KMS-11 (cell line): ENCODE results near the gene SELENOW.
"Not testable (repeated sequence)": the region's sequence is repeated elsewhere in the genome, so short reads cannot be mapped to it uniquely, and the experiment has no call there.

Experiments
- H2AFZ ChIP-seq: fragments of 200-600 bp; sonication (generic); 2 replicates; pipeline ENCODE4 v1.6.1; 2016; ENCODE audit warnings: antibody characterized with exemption, mixed run types, low read depth
- H3K27ac ChIP-seq: fragments of 200-600 bp; sonication (generic); 2 replicates; pipeline ENCODE4 v1.6.1; 2016; ENCODE audit warnings: mild to moderate bottlenecking, mixed run types
- H3K27me3 ChIP-seq: fragments of 200-600 bp; sonication (generic); 2 replicates; pipeline ENCODE4 v1.6.1; 2017; ENCODE audit warnings: mild to moderate bottlenecking, low read depth, mixed run types, moderate library complexity; ENCODE audit not compliant: insufficient read depth
- H3K36me3 ChIP-seq: fragments of 200-600 bp; sonication (generic); 2 replicates; pipeline ENCODE4 v1.6.1; 2017; ENCODE audit warnings: mild to moderate bottlenecking, mixed run types; ENCODE audit not compliant: insufficient read depth
- H3K4me1 ChIP-seq: fragments of 200-600 bp; sonication (generic); 2 replicates; pipeline ENCODE4 v1.6.1; 2016; ENCODE audit warnings: mild to moderate bottlenecking, low read depth, mixed run types; ENCODE audit not compliant: poor library complexity, severe bottlenecking
- H3K4me2 ChIP-seq: fragments of 200-600 bp; sonication (generic); 2 replicates; pipeline ENCODE4 v1.7.0; 2016; ENCODE audit warnings: mild to moderate bottlenecking, mixed run types
- H3K4me3 ChIP-seq: fragments of 200-600 bp; sonication (generic); IDR thresholded peaks from 2 replicates; pipeline ENCODE4 v1.6.1; 2017; ENCODE audit warnings: low read depth, low read length, mixed read lengths; ENCODE audit not compliant: insufficient read depth
- H3K79me2 ChIP-seq: fragments of 200-600 bp; sonication (generic); 2 replicates; pipeline ENCODE4 v1.6.1; 2016; ENCODE audit warnings: low read depth, mixed run types; ENCODE audit not compliant: insufficient read depth
- H3K9ac ChIP-seq: fragments of 200-600 bp; sonication (generic); 2 replicates; pipeline ENCODE4 v1.6.1; 2016; ENCODE audit warnings: mild to moderate bottlenecking, mixed run types
- H4K20me1 ChIP-seq: fragments of 200-600 bp; sonication (generic); 2 replicates; pipeline ENCODE4 v1.6.1; 2016; ENCODE audit warnings: mild to moderate bottlenecking, mixed run types; ENCODE audit not compliant: insufficient read depth
- TF ChIP-seq, protein P1 (sequence below): fragments of 200-600 bp; sonication (generic); conservative IDR thresholded peaks from 2 replicates; pipeline ENCODE4 v1.6.1; 2017; ENCODE audit warnings: low read depth, mild to moderate bottlenecking, antibody characterized with exemption, low read length, moderate library complexity, mixed read lengths

Gene SELENOW

DNA sequence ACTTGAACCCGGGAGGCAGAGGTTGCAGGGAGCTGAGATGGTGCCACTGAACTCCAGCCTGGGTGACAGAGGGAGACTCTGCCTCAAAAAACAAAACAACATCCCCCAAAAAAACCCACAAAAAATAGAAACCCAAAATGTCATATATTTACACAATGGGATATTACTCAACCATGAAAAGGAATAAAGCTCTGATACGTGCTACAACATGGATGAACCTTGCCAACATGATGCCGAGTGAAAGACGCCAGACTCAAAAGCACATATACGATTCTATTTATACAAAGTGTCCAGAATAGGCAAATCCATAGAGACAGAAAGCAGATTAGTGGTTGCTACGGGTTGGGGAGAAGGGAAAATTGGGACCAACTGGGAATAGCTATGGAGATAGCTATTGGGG lies 27.9 kb downstream of the SELENOW start:
- H3K9ac ChIP-seq: no peak overlapping the region
- H2AFZ ChIP-seq: no peak overlapping the region
- H3K36me3 ChIP-seq: no peaks in the 10 kb centered on the region
- H3K27me3 ChIP-seq: peaks cover 10% of the 10 kb centered on the region; the same call in 1 of the 2 replicates
- no peaks in the 10 kb centered on the region for H4K20me1 ChIP-seq
- no peaks in the 10 kb centered on the region for H3K79me2 ChIP-seq
- H3K27ac ChIP-seq: no peak overlapping the region
- no peaks in the 10 kb centered on the region for H3K4me1 ChIP-seq
- H3K4me2 ChIP-seq: no peak overlapping the region
- TF ChIP-seq, protein P1, sequence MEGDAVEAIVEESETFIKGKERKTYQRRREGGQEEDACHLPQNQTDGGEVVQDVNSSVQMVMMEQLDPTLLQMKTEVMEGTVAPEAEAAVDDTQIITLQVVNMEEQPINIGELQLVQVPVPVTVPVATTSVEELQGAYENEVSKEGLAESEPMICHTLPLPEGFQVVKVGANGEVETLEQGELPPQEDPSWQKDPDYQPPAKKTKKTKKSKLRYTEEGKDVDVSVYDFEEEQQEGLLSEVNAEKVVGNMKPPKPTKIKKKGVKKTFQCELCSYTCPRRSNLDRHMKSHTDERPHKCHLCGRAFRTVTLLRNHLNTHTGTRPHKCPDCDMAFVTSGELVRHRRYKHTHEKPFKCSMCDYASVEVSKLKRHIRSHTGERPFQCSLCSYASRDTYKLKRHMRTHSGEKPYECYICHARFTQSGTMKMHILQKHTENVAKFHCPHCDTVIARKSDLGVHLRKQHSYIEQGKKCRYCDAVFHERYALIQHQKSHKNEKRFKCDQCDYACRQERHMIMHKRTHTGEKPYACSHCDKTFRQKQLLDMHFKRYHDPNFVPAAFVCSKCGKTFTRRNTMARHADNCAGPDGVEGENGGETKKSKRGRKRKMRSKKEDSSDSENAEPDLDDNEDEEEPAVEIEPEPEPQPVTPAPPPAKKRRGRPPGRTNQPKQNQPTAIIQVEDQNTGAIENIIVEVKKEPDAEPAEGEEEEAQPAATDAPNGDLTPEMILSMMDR: no peak
- no peak overlapping the region for H3K4me3 ChIP-seq

- Histone ChIP-seq H3K27ac (no peak overlapping the region), H3K4me3 (no peak overlapping the region), H3K9ac (no peak overlapping the region), H3K4me2 (no peak overlapping the region), H3K4me1 (no peaks in the 10 kb centered on the region), H4K20me1 (no peaks in the 10 kb centered on the region), H3K27me3 (peaks cover 46% of the 10 kb centered on the region), H3K79me2 (no peaks in the 10 kb centered on the region), H3K36me3 (no peaks in the 10 kb centered on the region), H2AFZ (no peak overlapping the region)
- TF ChIP-seq, protein P1: peak; percentile 62; the same call in 1 of the 2 replicates
Measured at GRCh38 chr19:47813304-47813994, 34.9 kb downstream of the SELENOW start.

- peaks cover 47% of the 10 kb centered on the region for H3K27me3 ChIP-seq
- no peaks in the 10 kb centered on the region for H3K36me3 ChIP-seq
- H4K20me1 ChIP-seq: no peaks in the 10 kb centered on the region
- no peak overlapping the region for H3K4me2 ChIP-seq
- no peak overlapping the region for H2AFZ ChIP-seq
- TF ChIP-seq, protein P1: no peak
- H3K4me3 ChIP-seq: no peak overlapping the region
- no peaks in the 10 kb centered on the region for H3K79me2 ChIP-seq
- H3K4me1 ChIP-seq: no peaks in the 10 kb centered on the region
- H3K9ac ChIP-seq: no peak overlapping the region
- H3K27ac ChIP-seq: no peak overlapping the region
Measured at GRCh38 chr19:47813995-47814328, 35.5 kb downstream of the SELENOW start.

GRCh38 chr19:47816270-47816669 lies 37.8 kb downstream of the SELENOW start:
- H3K4me2 ChIP-seq, H3K79me2 ChIP-seq, H4K20me1 ChIP-seq, H3K4me3 ChIP-seq, H2AFZ ChIP-seq, H3K4me1 ChIP-seq, H3K36me3 ChIP-seq, H3K9ac ChIP-seq, H3K27ac ChIP-seq: not testable (repeated sequence)
- peaks cover 70% of the 10 kb centered on the region for H3K27me3 ChIP-seq

DNA sequence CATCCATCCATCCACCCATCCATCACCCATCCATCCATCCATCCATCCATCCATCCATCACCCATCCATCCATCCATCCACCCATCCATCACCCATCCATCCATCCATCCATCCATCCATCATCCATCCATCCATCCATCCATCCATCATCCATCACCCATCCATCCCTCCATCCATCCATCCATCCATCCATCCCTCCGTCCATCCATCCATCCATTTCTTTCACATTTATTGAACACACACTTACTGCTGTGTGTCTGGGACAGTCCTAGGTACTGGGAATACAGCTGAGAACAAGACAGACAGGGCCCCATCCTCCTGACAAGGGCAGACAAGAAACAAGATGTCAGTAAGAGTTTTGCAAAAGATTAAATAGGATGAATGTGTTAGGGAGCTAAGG lies 39.7 kb downstream of the SELENOW start:
- H3K27ac ChIP-seq, H3K4me2 ChIP-seq, H2AFZ ChIP-seq, H3K36me3 ChIP-seq, H3K79me2 ChIP-seq, H3K4me1 ChIP-seq, H3K9ac ChIP-seq, H3K4me3 ChIP-seq, H4K20me1 ChIP-seq: not testable (repeated sequence)
- peaks cover 77% of the 10 kb centered on the region for H3K27me3 ChIP-seq
